DOHH2 (cell line): ENCODE measurements around the gene CAPZA1.

Experiments used
- H3F3A ChIP-seq: fragments of 200-600 bp; sonication (generic), shearing (Covaris generic); 2 replicates; pipeline ENCODE4 v1.6.0; 2016; ENCODE audit warnings: antibody characterized with exemption, mild to moderate bottlenecking; ENCODE audit not compliant: control insufficient read depth, insufficient read depth
- H3K27ac ChIP-seq: fragments of 200-600 bp; sonication (generic); 2 replicates; pipeline ENCODE4 v1.5.1; 2014; ENCODE audit warnings: low read depth, mild to moderate bottlenecking, low read length, moderate library complexity
- H3K27me3 ChIP-seq: fragments of 200-600 bp; sonication (generic); 2 replicates; pipeline ENCODE4 v1.6.1; 2014; ENCODE audit warnings: mild to moderate bottlenecking, low read length, mixed read lengths; ENCODE audit not compliant: control insufficient read depth
- H3K36me3 ChIP-seq: fragments of 200-600 bp; sonication (generic); 2 replicates; pipeline ENCODE4 v1.6.1; 2014; ENCODE audit warnings: mild to moderate bottlenecking, low read length, moderate library complexity, mixed read lengths; ENCODE audit not compliant: control insufficient read depth
- H3K4me1 ChIP-seq: fragments of 200-600 bp; sonication (generic); 2 replicates; pipeline ENCODE4 v1.6.1; 2014; ENCODE audit warnings: mild to moderate bottlenecking, low read length, mixed read lengths; ENCODE audit not compliant: control insufficient read depth
- H3K4me2 ChIP-seq: fragments of 200-600 bp; sonication (generic); 2 replicates; pipeline ENCODE4 v1.6.0; 2014; ENCODE audit warnings: mild to moderate bottlenecking, low read length, moderate library complexity
- H3K4me3 ChIP-seq: fragments of 200-600 bp; sonication (generic); 2 replicates; pipeline ENCODE4 v1.5.1; 2014; ENCODE audit warnings: mild to moderate bottlenecking, low read length, mixed read lengths
- H3K79me2 ChIP-seq: fragments of 200-600 bp; sonication (generic); 2 replicates; pipeline ENCODE4 v1.6.1; 2014; ENCODE audit warnings: mild to moderate bottlenecking, low read length, mixed read lengths; ENCODE audit not compliant: control insufficient read depth
- H3K9me2 ChIP-seq: fragments of 200-600 bp; sonication (generic); replicated peaks from 2 replicates; pipeline ENCODE4 v1.6.1; 2014; ENCODE audit warnings: mild to moderate bottlenecking, low read length, mixed read lengths; ENCODE audit not compliant: control insufficient read depth
- H3K9me3 ChIP-seq: fragments of 200-600 bp; sonication (generic); 2 replicates; pipeline ENCODE4 v1.6.1; 2014; ENCODE audit warnings: antibody characterized with exemption, low read length, mixed read lengths; ENCODE audit not compliant: control insufficient read depth, insufficient read depth
- H4K20me1 ChIP-seq: fragments of 200-600 bp; sonication (generic); 2 replicates; pipeline ENCODE4 v1.6.0; 2014; ENCODE audit warnings: low read depth, mild to moderate bottlenecking, antibody characterized with exemption, low read length, moderate library complexity; ENCODE audit not compliant: control insufficient read depth, insufficient read depth
- EZH2phosphoT487 ChIP-seq: fragments of 200-600 bp; sonication (generic); IDR thresholded peaks from 2 replicates; pipeline ENCODE4 v1.6.1; 2017; ENCODE audit warnings: borderline replicate concordance, mild to moderate bottlenecking, antibody characterized with exemption, low read length, moderate library complexity, mixed read lengths
- TF ChIP-seq, protein P1 (sequence below): fragments of 200-600 bp; sonication (generic); IDR thresholded peaks from one replicate; pipeline ENCODE4 v1.5.1; 2014; ENCODE audit warnings: antibody characterized with exemption, mild to moderate bottlenecking, low read depth, low read length; ENCODE audit not compliant: poor library complexity, severe bottlenecking

The CAPZA1 gene

DNA sequence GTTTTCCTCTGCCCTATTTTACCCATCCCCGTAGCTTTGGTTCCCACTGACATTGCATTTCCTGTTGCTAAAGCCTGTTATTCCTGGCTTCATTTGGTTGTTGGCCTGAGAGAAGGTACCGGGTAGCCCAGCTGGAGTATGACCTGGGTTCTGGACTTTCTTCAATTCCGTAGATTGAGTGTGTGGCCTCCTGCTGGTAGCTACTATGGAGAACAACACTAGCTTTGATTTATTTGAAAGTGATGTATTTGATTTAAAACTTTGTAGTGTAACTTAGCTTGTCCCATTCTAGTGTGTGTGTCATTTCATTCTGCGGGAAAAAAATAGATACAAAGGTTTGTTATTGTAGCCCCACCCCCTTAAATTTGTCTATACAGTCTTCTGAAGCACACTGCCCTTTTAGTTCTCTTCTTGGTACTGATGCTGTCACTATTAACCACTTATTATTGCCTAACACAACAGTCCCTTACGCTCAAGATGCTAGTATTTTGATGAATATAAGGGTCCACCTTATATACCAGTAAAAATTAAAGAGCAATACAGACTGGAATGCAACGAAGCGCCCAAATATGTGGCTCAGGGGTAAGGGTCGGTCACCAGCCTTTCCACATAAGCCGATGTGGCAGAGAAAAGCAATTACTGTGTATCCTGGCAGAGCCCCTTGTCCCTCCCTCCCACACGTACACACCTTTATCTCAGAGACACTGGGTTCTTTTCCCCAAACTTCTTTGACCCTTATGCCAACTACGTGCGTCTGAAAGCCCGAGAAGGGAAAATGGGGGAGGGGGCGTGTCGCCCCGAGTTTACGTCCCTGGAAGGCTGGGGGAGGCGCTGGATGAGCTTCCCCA lies 54.2 kb downstream of the CAPZA1 start:
- Histone ChIP-seq H4K20me1 (peaks cover 4% of the 10 kb centered on the region; the same call in 1 of the 2 replicates), H3K9me3 (no peaks in the 10 kb centered on the region), H3K4me3 (peak overlapping the region; percentile 85), H3K4me2 (peak overlapping the region; percentile 99), H3K9me2 (no peaks in the 10 kb centered on the region), H3K27me3 (peaks cover 11% of the 10 kb centered on the region), H3F3A (peaks cover 39% of the 10 kb centered on the region), H3K27ac (no peak overlapping the region), H3K36me3 (peaks cover 36% of the 10 kb centered on the region), H3K4me1 (peaks cover 45% of the 10 kb centered on the region), H3K79me2 (no peaks in the 10 kb centered on the region)
- TF ChIP-seq EZH2phosphoT487: no peak
- TF ChIP-seq, protein P1, sequence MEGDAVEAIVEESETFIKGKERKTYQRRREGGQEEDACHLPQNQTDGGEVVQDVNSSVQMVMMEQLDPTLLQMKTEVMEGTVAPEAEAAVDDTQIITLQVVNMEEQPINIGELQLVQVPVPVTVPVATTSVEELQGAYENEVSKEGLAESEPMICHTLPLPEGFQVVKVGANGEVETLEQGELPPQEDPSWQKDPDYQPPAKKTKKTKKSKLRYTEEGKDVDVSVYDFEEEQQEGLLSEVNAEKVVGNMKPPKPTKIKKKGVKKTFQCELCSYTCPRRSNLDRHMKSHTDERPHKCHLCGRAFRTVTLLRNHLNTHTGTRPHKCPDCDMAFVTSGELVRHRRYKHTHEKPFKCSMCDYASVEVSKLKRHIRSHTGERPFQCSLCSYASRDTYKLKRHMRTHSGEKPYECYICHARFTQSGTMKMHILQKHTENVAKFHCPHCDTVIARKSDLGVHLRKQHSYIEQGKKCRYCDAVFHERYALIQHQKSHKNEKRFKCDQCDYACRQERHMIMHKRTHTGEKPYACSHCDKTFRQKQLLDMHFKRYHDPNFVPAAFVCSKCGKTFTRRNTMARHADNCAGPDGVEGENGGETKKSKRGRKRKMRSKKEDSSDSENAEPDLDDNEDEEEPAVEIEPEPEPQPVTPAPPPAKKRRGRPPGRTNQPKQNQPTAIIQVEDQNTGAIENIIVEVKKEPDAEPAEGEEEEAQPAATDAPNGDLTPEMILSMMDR: peak; percentile 57

DNA sequence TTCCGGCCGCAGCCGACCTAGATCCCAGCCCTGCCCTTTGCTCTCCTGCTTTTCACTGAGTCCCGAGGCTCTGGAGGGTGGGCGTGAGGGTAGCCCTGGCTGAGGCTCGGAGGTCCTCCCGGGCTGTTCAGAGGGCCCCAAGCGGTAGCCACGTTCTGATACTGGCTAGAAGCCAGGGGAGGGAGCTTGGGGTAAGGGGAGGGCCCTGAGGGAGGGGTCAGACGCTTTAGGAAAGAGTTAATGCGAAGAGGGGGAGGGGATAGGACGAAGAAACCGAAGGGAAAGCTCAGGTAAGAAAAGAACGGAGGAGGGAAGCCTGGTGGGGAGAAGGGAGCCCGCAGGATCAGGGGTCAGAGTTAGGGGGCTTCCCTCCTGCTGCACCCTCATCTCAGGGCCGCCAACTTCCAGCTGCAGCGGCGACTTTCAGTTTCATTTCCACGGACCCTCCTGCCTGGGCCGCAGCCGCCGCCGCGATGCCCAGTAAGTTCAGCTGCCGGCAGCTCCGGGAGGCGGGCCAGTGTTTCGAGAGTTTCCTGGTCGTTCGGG lies 54.9 kb downstream of the CAPZA1 start, which contains the start of gene MOV10:
Gene MOV10, plus strand, starts transcription at position 220 of the 546 bp plus-strand sequence. Its CDS starts 254 bp downstream, at position 474.
- Histone ChIP-seq H3K4me2 (peak within 1 kb of the TSS; percentile 99), H3F3A (peaks cover 32% of the 10 kb centered on the region), H4K20me1 (peaks cover 4% of the 10 kb centered on the region; the same call in 1 of the 2 replicates), H3K4me1 (peaks cover 41% of the 10 kb centered on the region), H3K27me3 (peaks cover 11% of the 10 kb centered on the region), H3K79me2 (no peaks in the 10 kb centered on the region), H3K9me3 (no peaks in the 10 kb centered on the region), H3K36me3 (peaks cover 29% of the 10 kb centered on the region), H3K4me3 (peak within 1 kb of the TSS; percentile 85), H3K27ac (no peak within 1 kb of the TSS), H3K9me2 (no peaks in the 10 kb centered on the region)
- TF ChIP-seq, protein P1: no peak
- TF ChIP-seq EZH2phosphoT487: no peak

DNA sequence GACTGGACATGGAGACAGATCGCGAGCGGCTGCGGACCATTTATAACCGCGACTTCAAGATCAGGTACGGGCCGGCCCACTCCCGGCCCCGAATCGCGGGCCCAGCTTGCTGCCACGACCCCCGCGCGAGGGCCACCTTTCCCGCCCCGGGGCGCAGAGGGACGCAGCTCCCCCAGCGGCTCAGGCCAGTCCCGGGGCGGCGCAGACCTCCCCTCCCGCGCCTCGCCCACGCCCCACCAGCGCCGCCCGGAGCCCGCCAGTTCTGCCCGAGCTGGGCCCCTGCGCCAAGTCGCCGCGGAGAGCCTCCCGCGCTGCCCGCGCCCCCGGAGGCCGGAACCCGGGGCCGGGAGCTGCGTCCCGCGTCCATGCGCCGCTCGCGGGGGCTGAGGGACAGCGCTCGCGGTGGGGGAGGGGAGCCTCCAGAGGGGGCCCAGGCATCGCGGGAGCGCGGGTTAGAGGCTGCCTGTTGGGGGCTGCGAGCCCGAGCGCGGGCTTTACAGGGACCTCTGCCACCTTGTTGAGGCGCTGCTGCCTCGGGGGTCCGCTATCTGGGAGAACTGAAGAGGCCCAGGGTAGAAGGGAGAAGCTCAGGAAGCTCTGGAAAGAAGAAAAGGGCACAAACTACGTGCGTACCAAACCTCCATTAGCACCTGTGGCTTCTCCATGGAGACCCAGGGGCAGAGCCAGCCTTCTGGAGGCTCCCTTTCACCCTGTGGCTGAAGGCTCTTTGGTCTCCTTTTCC lies 55.5 kb downstream of the CAPZA1 start:
- Histone ChIP-seq H3K79me2 (no peaks in the 10 kb centered on the region), H3K27ac (no peak overlapping the region), H3K4me2 (peak overlapping the region; percentile 99), H4K20me1 (peaks cover 4% of the 10 kb centered on the region; the same call in 1 of the 2 replicates), H3K27me3 (peaks cover 11% of the 10 kb centered on the region), H3K4me3 (peak overlapping the region; percentile 85), H3F3A (peaks cover 32% of the 10 kb centered on the region), H3K36me3 (peaks cover 23% of the 10 kb centered on the region), H3K9me2 (no peaks in the 10 kb centered on the region), H3K4me1 (peaks cover 41% of the 10 kb centered on the region), H3K9me3 (no peaks in the 10 kb centered on the region)
- TF ChIP-seq, protein P1: peak; percentile 11
- no peak for TF ChIP-seq EZH2phosphoT487
